Liver (tissue), 3 donors: ENCODE measurements around the gene C1D.

Source experiments
- CTCF ChIP-seq: fragments of 150-350 bp; IDR thresholded peaks from 2 replicates; pipeline ENCODE4 v1.5.1; 2017; ENCODE audit warnings: improper control_type of control experiment, low read depth, low read length; ENCODE audit not compliant: missing input control
- FOXA1 ChIP-seq: IDR thresholded peaks from 2 replicates; pipeline ENCODE4 v1.6.1; 2016; ENCODE audit warnings: antibody characterized with exemption
- GABPA ChIP-seq, 2 donors: IDR thresholded peaks in 1 of 2; conservative IDR thresholded peaks in 1 of 2; 2 replicates each; pipeline ENCODE4 v1.6.1; 2016; ENCODE audit warnings: antibody characterized with exemption in 2 of 2, mild to moderate bottlenecking in 1 of 2, moderate library complexity in 1 of 2
- JUND ChIP-seq, 2 donors: IDR thresholded peaks; 2 replicates each; pipeline ENCODE4 v1.6.1; 2016; ENCODE audit warnings: antibody characterized with exemption in 2 of 2
- RAD21 ChIP-seq, 2 donors: IDR thresholded peaks; 2 replicates each; pipeline ENCODE4 v1.6.1; 2016; ENCODE audit warnings: antibody characterized with exemption in 2 of 2, mild to moderate bottlenecking in 2 of 2
- SP1 ChIP-seq: IDR thresholded peaks from 2 replicates; pipeline ENCODE4 v1.6.1; 2018; ENCODE audit warnings: antibody characterized with exemption, mild to moderate bottlenecking
- TAF1 ChIP-seq: conservative IDR thresholded peaks from 2 replicates; pipeline ENCODE4 v1.6.1; 2016; ENCODE audit warnings: antibody characterized with exemption, mild to moderate bottlenecking
- YY1 ChIP-seq: IDR thresholded peaks from 2 replicates; pipeline ENCODE4 v1.6.1; 2016; ENCODE audit warnings: antibody characterized with exemption, mild to moderate bottlenecking
- TF ChIP-seq, protein P1 (sequence below): IDR thresholded peaks from 2 replicates; pipeline ENCODE4 v1.6.1; 2016; ENCODE audit warnings: antibody characterized with exemption, mild to moderate bottlenecking
- donor health status: healthy.
- donor health status: healthy.

DNA sequence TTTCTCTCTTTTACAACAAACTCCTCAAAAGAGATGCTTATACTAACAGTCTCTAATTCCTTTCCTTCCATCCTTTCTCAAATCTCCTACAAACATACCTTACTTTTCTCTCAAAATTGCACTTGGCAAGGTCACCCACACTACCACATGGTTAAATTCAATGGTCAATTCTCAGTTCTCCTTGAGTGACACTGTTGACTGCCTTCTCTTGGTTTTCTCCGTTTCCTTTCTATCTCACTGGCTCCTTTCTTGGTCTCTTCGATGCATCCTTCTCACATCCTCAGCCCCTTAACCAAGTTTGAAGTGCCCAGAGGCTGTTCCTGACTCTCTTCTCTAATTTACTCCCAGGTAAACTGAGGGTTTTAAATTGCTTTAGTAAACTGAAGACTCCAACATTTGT is 12.5 kb downstream of the C1D start:
- TF ChIP-seq CTCF (no peak), SP1 (no peak), JUND (IDR thresholded peaks at IDR 0.05) (no peak), FOXA1 (no peak), TAF1 (no peak), RAD21 (IDR thresholded peaks at IDR 0.05) (no peak), YY1 (no peak), GABPA (IDR thresholded peaks at IDR 0.05 in 1 of 2, conservative IDR thresholded peaks at IDR 0.05 in 1 of 2) (no peak)
- TF ChIP-seq, protein P1, sequence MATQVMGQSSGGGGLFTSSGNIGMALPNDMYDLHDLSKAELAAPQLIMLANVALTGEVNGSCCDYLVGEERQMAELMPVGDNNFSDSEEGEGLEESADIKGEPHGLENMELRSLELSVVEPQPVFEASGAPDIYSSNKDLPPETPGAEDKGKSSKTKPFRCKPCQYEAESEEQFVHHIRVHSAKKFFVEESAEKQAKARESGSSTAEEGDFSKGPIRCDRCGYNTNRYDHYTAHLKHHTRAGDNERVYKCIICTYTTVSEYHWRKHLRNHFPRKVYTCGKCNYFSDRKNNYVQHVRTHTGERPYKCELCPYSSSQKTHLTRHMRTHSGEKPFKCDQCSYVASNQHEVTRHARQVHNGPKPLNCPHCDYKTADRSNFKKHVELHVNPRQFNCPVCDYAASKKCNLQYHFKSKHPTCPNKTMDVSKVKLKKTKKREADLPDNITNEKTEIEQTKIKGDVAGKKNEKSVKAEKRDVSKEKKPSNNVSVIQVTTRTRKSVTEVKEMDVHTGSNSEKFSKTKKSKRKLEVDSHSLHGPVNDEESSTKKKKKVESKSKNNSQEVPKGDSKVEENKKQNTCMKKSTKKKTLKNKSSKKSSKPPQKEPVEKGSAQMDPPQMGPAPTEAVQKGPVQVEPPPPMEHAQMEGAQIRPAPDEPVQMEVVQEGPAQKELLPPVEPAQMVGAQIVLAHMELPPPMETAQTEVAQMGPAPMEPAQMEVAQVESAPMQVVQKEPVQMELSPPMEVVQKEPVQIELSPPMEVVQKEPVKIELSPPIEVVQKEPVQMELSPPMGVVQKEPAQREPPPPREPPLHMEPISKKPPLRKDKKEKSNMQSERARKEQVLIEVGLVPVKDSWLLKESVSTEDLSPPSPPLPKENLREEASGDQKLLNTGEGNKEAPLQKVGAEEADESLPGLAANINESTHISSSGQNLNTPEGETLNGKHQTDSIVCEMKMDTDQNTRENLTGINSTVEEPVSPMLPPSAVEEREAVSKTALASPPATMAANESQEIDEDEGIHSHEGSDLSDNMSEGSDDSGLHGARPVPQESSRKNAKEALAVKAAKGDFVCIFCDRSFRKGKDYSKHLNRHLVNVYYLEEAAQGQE, result no peak
